Naive thymus-derived CD4-positive, alpha-beta T cell (primary cell): ENCODE results near the gene OR1E1. TPM values are rescaled to one million over a fixed set of nuclear protein-coding genes. Genes with fewer than 3 reads are reported as not detected.
"Not testable (repeated sequence)": the region's sequence is repeated elsewhere in the genome, so short reads cannot be mapped to it uniquely, and the experiment has no call there.

Experiments used
- ATAC-seq: fragments of 150-1000 bp; cut with Tn5 transposase; 2 replicates; pipeline ENCODE4 v1.10.0; 2021; ENCODE audit warnings: mild to moderate bottlenecking, moderate library complexity
- CTCF ChIA-PET: fragments of 350-600 bp; sonication (Branson Sonifier 250); formaldehyde crosslinking; loops from one replicate; lab custom pipeline; 2021; ENCODE audit warnings: antibody characterized with exemption; lab: Charles Lee
- POLR2A ChIA-PET: fragments of 350-600 bp; sonication (Branson Sonifier 250); formaldehyde crosslinking; loops from one replicate; lab custom pipeline; 2021; ENCODE audit warnings: antibody characterized with exemption, inconsistent platforms; lab: Charles Lee
- DNase-seq, 9 donors: peaks; one replicate each; pipeline versions ENCODE4 v3.0.0 to v3.0.0-alpha.2; 2020 to 2022; ENCODE audit warnings: mixed read lengths in 1 of 9
- H3K27ac ChIP-seq: one replicate; pipeline ENCODE4 v1.7.0; 2013; ENCODE audit warnings: mild to moderate bottlenecking, low read depth, low read length, moderate library complexity
- H3K27me3 ChIP-seq, 2 donors: one replicate each; pipeline ENCODE4 v1.7.0; 2013; ENCODE audit warnings: low read length in 2 of 2, mild to moderate bottlenecking in 2 of 2, moderate library complexity in 2 of 2; ENCODE audit not compliant: control insufficient read depth in 2 of 2, insufficient read depth in 2 of 2
- H3K36me3 ChIP-seq, 3 experiments: 1 replicate in 2 of 3; 2 replicates in 1 of 3; pipeline ENCODE4 v1.7.0; 2013; ENCODE audit warnings: low read length in 3 of 3, mild to moderate bottlenecking in 3 of 3, moderate library complexity in 1 of 3; ENCODE audit not compliant: insufficient read depth in 3 of 3, control insufficient read depth in 2 of 3
- H3K4me1 ChIP-seq, 2 donors: one replicate each; pipeline ENCODE4 v1.7.0; 2013; ENCODE audit warnings: low read length in 2 of 2, mild to moderate bottlenecking in 2 of 2, moderate library complexity in 1 of 2; ENCODE audit not compliant: control insufficient read depth in 2 of 2, insufficient read depth in 2 of 2
- H3K4me3 ChIP-seq: 2 replicates; pipeline ENCODE4 v1.7.0; 2013; ENCODE audit warnings: mild to moderate bottlenecking, low read length
- H3K9me3 ChIP-seq, 3 experiments: 1 replicate in 2 of 3; 2 replicates in 1 of 3; pipeline ENCODE4 v1.7.0; 2013; ENCODE audit warnings: low read length in 3 of 3; ENCODE audit not compliant: control insufficient read depth in 2 of 3
- H3K27ac Mint-ChIP-seq, 9 donors: one replicate each; pipeline ENCODE4 v1.8.0; 2020 to 2022; ENCODE audit warnings: mixed read lengths in 9 of 9, mild to moderate bottlenecking in 8 of 9, moderate library complexity in 5 of 9, inconsistent platforms in 2 of 9
- H3K27me3 Mint-ChIP-seq, 5 donors: one replicate each; pipeline ENCODE4 v1.8.0; 2021 to 2022; ENCODE audit warnings: mixed read lengths in 5 of 5, mild to moderate bottlenecking in 1 of 5
- H3K36me3 Mint-ChIP-seq, 5 donors: one replicate each; pipeline ENCODE4 v1.8.0; 2020 to 2022; ENCODE audit warnings: mixed read lengths in 5 of 5, mild to moderate bottlenecking in 3 of 5, inconsistent platforms in 1 of 5
- H3K4me1 Mint-ChIP-seq, 7 donors: one replicate each; pipeline ENCODE4 v1.8.0; 2020 to 2022; ENCODE audit warnings: mixed read lengths in 7 of 7, mild to moderate bottlenecking in 3 of 7, inconsistent platforms in 1 of 7
- H3K4me3 Mint-ChIP-seq, 10 donors: one replicate each; pipeline ENCODE4 v1.8.0; 2020 to 2022; ENCODE audit warnings: mild to moderate bottlenecking in 10 of 10, mixed read lengths in 10 of 10, moderate library complexity in 6 of 10, inconsistent platforms in 2 of 10
- H3K9me3 Mint-ChIP-seq, 11 donors: one replicate each; pipeline ENCODE4 v1.8.0; 2020 to 2022; ENCODE audit warnings: mixed read lengths in 11 of 11, mild to moderate bottlenecking in 4 of 11, inconsistent platforms in 1 of 11, moderate library complexity in 1 of 11
- intact Hi-C, 2 donors: fragments of 100-400 bp; cut with micrococcal nuclease; formaldehyde crosslinking; loops; one replicate each; pipeline ENCODE4 v1.15.1; 2023
- polyA plus RNA-seq, 2 donors: library from polyadenylated mRNA; unstranded; fragments of 300-500 nt; fragmentation: Illumina TruSeq; gene quantifications; one replicate each; pipeline ENCODE4 v1.2.3, GENCODE V29; 2021
- total RNA-seq, 6 experiments: library from RNA in 5 of 6; stranded (reverse) in 5 of 6; gene quantifications; 1 replicate in 5 of 6; 2 replicates in 1 of 6; pipeline ENCODE4 v1.2.3 and lab custom pipeline; 2021 to 2026

Gene OR1E1
- total and polyA plus RNA-seq, 7 experiments from 2014 or later: not detected

DNA sequence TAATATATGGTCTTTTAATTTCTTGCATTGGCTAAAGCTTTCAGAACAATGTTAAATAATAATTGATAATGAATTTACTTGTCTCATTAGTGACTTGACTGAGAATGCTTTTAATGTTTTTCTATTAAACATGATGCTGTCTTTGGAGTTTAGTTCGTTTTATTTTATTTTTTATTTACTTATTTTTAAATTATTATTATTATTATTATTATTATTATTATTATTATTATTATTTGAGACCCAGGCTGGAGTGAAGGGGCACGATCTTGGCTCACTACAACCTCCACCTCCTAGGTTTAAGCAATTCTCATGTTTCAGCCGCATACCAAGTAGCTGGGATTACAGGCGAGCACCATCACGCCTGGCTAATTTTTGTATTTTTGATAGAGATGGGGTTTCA lies 17.4 kb upstream of the OR1E1 start:
- H3K4me1 Mint-ChIP-seq: peaks cover 0 to 2% (median 0%) of the 10 kb centered on the region in 7 donors
- POLR2A ChIA-PET: no interaction called here
- Histone ChIP-seq H3K4me1 (no peaks in the 10 kb centered on the region), H3K9me3 (no peaks in the 10 kb centered on the region), H3K27ac (no peak overlapping the region), H3K36me3 (no peaks in the 10 kb centered on the region), H3K27me3 (peaks cover 0 to 3% of the 10 kb centered on the region in 2 donors), H3K4me3 (no peak overlapping the region)
- H3K27ac Mint-ChIP-seq: no peak overlapping the region
- peaks cover 0 to 4% (median 0%) of the 10 kb centered on the region in 5 donors for H3K36me3 Mint-ChIP-seq
- DNase-seq (no peak), ATAC-seq (no peak)
- H3K4me3 Mint-ChIP-seq: no peak overlapping the region
- H3K9me3 Mint-ChIP-seq: peaks cover 0 to 4% (median 0%) of the 10 kb centered on the region in 11 donors
- H3K27me3 Mint-ChIP-seq: peaks cover 11 to 26% (median 24%) of the 10 kb centered on the region in 5 donors
- CTCF ChIA-PET: no interaction called here
- intact Hi-C loops: no loop called here

DNA sequence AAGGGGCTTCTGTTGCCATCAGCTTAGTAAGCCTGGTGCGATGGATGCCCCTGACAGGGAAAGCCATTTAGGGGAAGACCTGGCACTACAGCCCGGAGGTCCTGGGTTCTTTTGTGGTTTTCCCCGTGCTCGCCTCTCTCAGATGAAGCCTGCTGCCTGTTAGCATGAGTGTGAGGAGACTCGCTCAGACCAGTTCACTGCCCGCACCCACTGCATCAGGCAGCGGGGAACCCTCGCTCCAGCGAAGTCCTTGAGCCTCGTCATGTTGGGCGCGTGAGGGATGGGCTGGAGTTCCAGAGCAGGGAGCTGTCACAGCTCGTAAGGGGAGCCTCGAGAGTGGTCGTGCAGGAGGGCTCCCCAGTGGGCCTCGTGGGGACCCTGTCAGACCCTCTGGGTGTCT lies 14.0 kb upstream of the OR1E1 start:
- intact Hi-C loops, H3K27ac ChIP-seq, ATAC-seq: not testable (repeated sequence)

DNA sequence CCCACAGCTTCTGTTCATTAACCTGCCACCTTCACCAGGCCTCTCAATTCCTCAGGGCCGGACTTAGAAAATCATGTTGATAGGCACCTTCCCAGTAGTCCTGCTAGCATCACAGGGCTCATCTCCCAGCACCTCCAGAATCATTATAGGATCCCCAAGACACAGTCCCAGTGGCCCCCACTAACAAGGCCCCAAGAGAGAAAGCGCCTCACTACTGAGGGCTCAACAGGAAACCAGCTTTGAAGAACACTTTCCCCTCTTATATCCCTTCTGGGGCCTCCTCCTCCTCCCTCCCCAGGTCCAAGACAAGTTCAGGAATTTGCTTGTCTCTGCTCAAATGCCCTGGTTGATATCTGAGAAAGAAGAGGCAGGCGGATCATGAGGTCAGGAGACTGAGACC lies 12.9 kb upstream of the OR1E1 start, which contains the start of gene OR3A3:
OR3A3 (plus strand) TSS at position 301 of the 400 bp plus-strand sequence.
- no peak for DNase-seq
- Mint-ChIP-seq H3K27me3 (peaks cover 5 to 52% (median 49%) of the 10 kb centered on the region in 5 donors), H3K9me3 (peaks cover 4 to 34% (median 13%) of the 10 kb centered on the region in 11 donors), H3K4me1 (peaks cover 0 to 2% (median 0%) of the 10 kb centered on the region in 7 donors), H3K27ac (no peak within 1 kb of the TSS), H3K4me3 (no peak within 1 kb of the TSS), H3K36me3 (peaks cover 0 to 11% (median 8%) of the 10 kb centered on the region in 5 donors)
- intact Hi-C loops: no loop called here
- Histone ChIP-seq H3K4me1 (no peaks in the 10 kb centered on the region), H3K4me3 (no peak within 1 kb of the TSS), H3K27ac (no peak within 1 kb of the TSS), H3K9me3 (peaks cover 0 to 7% (median 0%) of the 10 kb centered on the region in 3 experiments), H3K36me3 (no peaks in the 10 kb centered on the region), H3K27me3 (no peaks in the 10 kb centered on the region)
- CTCF ChIA-PET: no interaction called here
- no peak for ATAC-seq
- POLR2A ChIA-PET: no interaction called here

More for the DNA sequence above, 14.0 kb upstream of the OR1E1 start:
- H3K4me1 Mint-ChIP-seq, H3K4me1 ChIP-seq, H3K4me3 Mint-ChIP-seq, H3K27me3 ChIP-seq, POLR2A ChIA-PET, H3K36me3 ChIP-seq, H3K27ac Mint-ChIP-seq, H3K9me3 ChIP-seq, H3K4me3 ChIP-seq, DNase-seq, CTCF ChIA-PET: not testable (repeated sequence)
- peaks cover 5 to 47% (median 40%) of the 10 kb centered on the region in 5 donors for H3K27me3 Mint-ChIP-seq
- peaks cover 0 to 22% (median 11%) of the 10 kb centered on the region in 11 donors for H3K9me3 Mint-ChIP-seq
- peaks cover 0 to 11% (median 5%) of the 10 kb centered on the region in 5 donors for H3K36me3 Mint-ChIP-seq

DNA sequence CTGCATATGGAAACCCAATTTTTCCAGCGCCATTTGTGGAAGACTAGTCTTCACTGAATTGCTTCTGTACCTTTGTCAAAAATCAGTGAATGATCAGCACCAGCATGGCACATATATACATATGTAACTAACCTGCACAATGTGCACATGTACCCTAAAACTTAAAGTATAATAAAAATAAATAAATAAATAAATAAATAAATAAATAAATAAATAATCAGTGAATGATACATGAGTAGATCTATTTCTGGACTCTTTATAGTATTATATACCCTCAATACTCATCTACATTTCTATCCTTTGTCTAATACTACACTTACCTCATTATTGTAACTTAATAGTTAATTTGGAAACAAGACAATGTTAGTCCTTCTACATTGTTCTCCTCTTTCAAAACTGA lies 5.6 kb upstream of the OR1E1 start:
- H3K36me3 Mint-ChIP-seq, ATAC-seq, H3K4me3 ChIP-seq, H3K4me3 Mint-ChIP-seq, H3K9me3 ChIP-seq, H3K4me1 Mint-ChIP-seq, H3K36me3 ChIP-seq, H3K27me3 ChIP-seq, H3K27ac ChIP-seq, H3K27ac Mint-ChIP-seq, H3K4me1 ChIP-seq, CTCF ChIA-PET, DNase-seq, intact Hi-C loops, POLR2A ChIA-PET: not testable (repeated sequence)
- H3K9me3 Mint-ChIP-seq: peaks cover 3 to 32% (median 19%) of the 10 kb centered on the region in 11 donors
- peaks cover 0 to 53% (median 44%) of the 10 kb centered on the region in 5 donors for H3K27me3 Mint-ChIP-seq

DNA sequence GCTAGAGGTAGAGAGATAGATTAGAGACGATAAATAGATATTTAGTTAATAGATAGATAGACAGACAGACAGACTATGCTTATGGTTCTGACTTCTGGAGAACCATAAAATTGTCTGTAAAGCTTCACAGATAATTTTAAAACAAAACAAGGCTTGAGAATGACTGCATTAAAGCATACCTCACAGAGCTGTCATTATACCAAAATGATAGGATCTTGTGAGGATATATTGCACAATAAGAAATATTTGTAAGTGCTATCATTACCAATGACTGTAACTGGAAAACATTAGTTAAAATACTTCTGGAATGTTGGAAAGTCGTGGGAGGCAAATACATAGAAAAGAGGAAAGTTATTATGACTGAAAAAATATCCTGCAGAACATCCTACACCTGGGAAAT lies 3.6 kb upstream of the OR1E1 start:
- Histone ChIP-seq H3K27me3 (no peaks in the 10 kb centered on the region), H3K27ac (no peak overlapping the region), H3K4me1 (no peaks in the 10 kb centered on the region), H3K4me3 (no peak overlapping the region), H3K36me3 (no peaks in the 10 kb centered on the region), H3K9me3 (no peaks in the 10 kb centered on the region)
- ChIA-PET POLR2A (no interaction called here), CTCF (no interaction called here)
- H3K27me3 Mint-ChIP-seq: peaks cover 0 to 41% (median 29%) of the 10 kb centered on the region in 5 donors
- no peak for DNase-seq
- peaks cover 0 to 4% (median 0%) of the 10 kb centered on the region in 5 donors for H3K36me3 Mint-ChIP-seq
- peaks cover 0 to 1% (median 0%) of the 10 kb centered on the region in 7 donors for H3K4me1 Mint-ChIP-seq
- H3K9me3 Mint-ChIP-seq: peaks cover 0 to 16% (median 6%) of the 10 kb centered on the region in 11 donors
- ATAC-seq: no peak
- no peak overlapping the region for H3K4me3 Mint-ChIP-seq
- intact Hi-C loops: no loop called here
- H3K27ac Mint-ChIP-seq: no peak overlapping the region

DNA sequence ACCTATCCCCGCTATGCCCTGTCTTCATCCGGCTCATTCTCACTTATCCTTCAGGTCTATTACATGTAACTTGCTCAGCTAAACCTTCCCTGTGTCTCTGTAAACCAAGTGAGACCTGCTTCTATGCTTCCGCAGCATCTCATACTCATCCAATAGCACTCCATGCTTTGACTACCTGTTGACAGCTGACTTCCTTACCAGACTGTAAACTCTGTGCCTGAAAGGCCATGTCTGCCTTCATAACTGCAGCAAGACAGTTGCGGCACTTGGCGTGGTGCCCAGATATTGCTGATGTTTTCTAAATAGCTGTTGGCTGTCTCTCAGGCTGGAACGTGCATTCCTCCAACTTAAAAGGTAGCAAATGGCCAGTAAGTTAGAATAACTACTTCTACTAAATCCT lies 1.8 kb upstream of the OR1E1 start:
- no peaks in the 10 kb centered on the region for H3K36me3 Mint-ChIP-seq
- ChIA-PET CTCF (no interaction called here), POLR2A (no interaction called here)
- no peak overlapping the region for H3K27ac Mint-ChIP-seq
- peaks cover 0 to 13% (median 0%) of the 10 kb centered on the region in 11 donors for H3K9me3 Mint-ChIP-seq
- no peak overlapping the region for H3K4me3 Mint-ChIP-seq
- intact Hi-C loops: no loop called here
- Histone ChIP-seq H3K27me3 (no peaks in the 10 kb centered on the region), H3K4me1 (no peaks in the 10 kb centered on the region), H3K36me3 (no peaks in the 10 kb centered on the region), H3K4me3 (no peak overlapping the region), H3K27ac (no peak overlapping the region), H3K9me3 (no peaks in the 10 kb centered on the region)
- H3K27me3 Mint-ChIP-seq: peaks cover 0 to 35% (median 28%) of the 10 kb centered on the region in 5 donors
- peaks cover 0 to 1% (median 0%) of the 10 kb centered on the region in 7 donors for H3K4me1 Mint-ChIP-seq
- DNase-seq (no peak), ATAC-seq (no peak)

DNA sequence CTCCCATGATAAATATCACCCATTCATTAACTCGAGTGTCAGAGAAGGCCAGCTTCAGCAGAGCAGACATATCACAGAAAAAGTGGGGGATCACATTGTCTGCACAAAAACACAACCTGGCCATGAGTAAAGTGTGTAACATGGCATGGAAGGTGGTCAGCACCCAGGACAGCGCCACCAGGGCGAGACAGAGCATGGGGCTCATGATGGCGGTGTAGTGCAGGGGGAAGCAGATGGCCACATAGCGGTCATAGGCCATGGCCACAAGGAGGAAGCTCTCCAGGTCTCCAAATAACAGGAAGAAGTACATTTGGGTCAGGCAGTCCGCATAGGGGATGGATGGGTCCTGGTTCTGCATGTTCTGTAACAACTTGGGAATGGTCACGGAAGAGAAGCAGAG lies 409 bp downstream of the OR1E1 start:
- H3K36me3 Mint-ChIP-seq, H3K4me3 Mint-ChIP-seq, H3K9me3 ChIP-seq, H3K4me1 ChIP-seq, H3K4me1 Mint-ChIP-seq, H3K36me3 ChIP-seq, H3K4me3 ChIP-seq, ATAC-seq, H3K27me3 ChIP-seq, POLR2A ChIA-PET, CTCF ChIA-PET, DNase-seq, H3K27ac ChIP-seq, intact Hi-C loops: not testable (repeated sequence)
- Mint-ChIP-seq H3K27me3 (peaks cover 0 to 36% (median 33%) of the 10 kb centered on the region in 5 donors), H3K27ac (peak overlapping the region in 1 of 9 donors; percentile 76), H3K9me3 (peaks cover 0 to 11% (median 2%) of the 10 kb centered on the region in 11 donors)
